Ascending aorta (tissue), 2 donors: ENCODE data around the gene COL1A1. TPM values are rescaled to one million over a fixed set of nuclear protein-coding genes. Genes with fewer than 3 reads are reported as not detected.

Experiments
- DNase-seq, 2 donors: peaks; one replicate each; pipeline ENCODE4 v3.0.0-alpha.2; 2019; ENCODE audit warnings: low spot score in 2 of 2
- H3K27ac ChIP-seq, 2 donors: fragments of 200-600 bp; sonication (generic); one replicate each; pipeline ENCODE4 v1.5.1; 2016 to 2017; ENCODE audit warnings: mild to moderate bottlenecking in 1 of 2
- H3K27me3 ChIP-seq: fragments of 200-600 bp; sonication (generic); one replicate; pipeline ENCODE4 v1.5.1; 2017
- H3K36me3 ChIP-seq, 2 donors: fragments of 200-600 bp; sonication (generic); one replicate each; pipeline ENCODE4 v1.5.1; 2016
- H3K4me1 ChIP-seq, 2 donors: fragments of 200-600 bp; sonication (generic); one replicate each; pipeline ENCODE4 v1.5.1; 2016 to 2017; ENCODE audit warnings: mild to moderate bottlenecking in 1 of 2
- H3K4me3 ChIP-seq, 2 donors: fragments of 200-600 bp; sonication (generic); one replicate each; pipeline ENCODE4 v1.5.1; 2016 to 2017; ENCODE audit warnings: mild to moderate bottlenecking in 1 of 2
- H3K9me3 ChIP-seq, 2 donors: fragments of 200-600 bp; sonication (generic); one replicate each; pipeline ENCODE4 v1.5.1; 2016
- intact Hi-C: fragments of 100-400 bp; cut with DNase I; formaldehyde crosslinking; loops from one replicate; pipeline ENCODE4 v1.15.1; 2023
- total RNA-seq: library from RNA; depleted of rRNA; stranded (reverse); fragments of >200 nt; gene quantifications from one replicate; pipeline ENCODE4 v1.1.0, GENCODE V29; 2016
- TF ChIP-seq, protein P1 (sequence below), 3 experiments: fragments of 200-600 bp in 2 of 3; fragments of 450-650 bp in 1 of 3; sonication (generic) in 2 of 3; IDR thresholded peaks; one replicate each; pipeline ENCODE4 v1.5.1; 2016 to 2019; ENCODE audit warnings: antibody characterized with exemption in 3 of 3, mild to moderate bottlenecking in 1 of 3, moderate library complexity in 1 of 3

The COL1A1 gene
- total RNA-seq, 1 donor from 2014 or later: 547 TPM

DNA sequence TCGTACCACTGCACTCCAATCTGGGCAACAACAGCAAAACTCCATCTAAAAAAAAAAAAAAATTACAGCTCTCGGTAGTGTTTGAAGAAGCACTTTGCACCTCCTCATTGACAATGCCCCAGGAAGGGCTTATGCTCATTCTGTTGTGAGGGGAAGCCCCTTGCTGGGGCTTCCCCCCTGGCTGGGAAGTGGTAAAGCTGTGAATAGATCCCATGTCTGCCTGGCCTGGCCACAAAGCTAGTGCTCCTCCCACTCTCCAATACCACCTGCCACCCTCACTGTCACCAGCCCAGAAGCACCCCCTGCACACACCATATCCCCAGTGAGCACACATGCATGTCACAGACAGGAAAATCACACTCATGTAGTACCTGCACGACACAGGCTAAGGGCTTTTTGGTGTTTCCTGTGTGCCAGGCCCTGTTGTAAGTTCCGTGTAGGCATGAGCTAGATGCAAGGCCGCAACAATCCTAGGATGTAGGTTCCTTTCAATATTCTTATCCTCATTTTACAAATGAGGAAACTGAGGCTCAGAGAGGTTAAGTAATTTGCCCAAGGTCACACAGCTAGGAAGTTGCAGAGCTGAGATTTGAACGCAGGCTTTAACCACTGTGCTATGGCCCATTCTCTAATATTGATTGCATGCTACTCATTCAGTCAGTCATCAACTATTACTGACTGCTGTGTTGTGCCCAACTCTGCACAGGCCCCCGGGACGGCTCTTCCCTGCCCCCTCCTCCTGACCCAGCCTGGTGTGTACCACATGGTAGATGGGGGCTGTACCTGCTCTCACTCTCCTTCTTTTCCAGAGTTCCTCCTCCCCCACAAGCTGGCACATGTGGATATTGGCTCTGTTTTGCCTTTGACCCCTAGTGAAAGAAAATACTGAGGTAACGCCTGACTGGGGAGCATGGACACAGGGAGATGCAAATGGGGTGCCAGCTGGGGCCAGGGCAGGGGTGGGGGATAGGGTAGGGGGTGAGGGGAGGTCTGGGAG lies 11.9 kb upstream of the COL1A1 start:
- H3K27ac ChIP-seq: peak overlapping the region; percentile 16 to 90
- no peaks in the 10 kb centered on the region for H3K36me3 ChIP-seq
- TF ChIP-seq, protein P1, sequence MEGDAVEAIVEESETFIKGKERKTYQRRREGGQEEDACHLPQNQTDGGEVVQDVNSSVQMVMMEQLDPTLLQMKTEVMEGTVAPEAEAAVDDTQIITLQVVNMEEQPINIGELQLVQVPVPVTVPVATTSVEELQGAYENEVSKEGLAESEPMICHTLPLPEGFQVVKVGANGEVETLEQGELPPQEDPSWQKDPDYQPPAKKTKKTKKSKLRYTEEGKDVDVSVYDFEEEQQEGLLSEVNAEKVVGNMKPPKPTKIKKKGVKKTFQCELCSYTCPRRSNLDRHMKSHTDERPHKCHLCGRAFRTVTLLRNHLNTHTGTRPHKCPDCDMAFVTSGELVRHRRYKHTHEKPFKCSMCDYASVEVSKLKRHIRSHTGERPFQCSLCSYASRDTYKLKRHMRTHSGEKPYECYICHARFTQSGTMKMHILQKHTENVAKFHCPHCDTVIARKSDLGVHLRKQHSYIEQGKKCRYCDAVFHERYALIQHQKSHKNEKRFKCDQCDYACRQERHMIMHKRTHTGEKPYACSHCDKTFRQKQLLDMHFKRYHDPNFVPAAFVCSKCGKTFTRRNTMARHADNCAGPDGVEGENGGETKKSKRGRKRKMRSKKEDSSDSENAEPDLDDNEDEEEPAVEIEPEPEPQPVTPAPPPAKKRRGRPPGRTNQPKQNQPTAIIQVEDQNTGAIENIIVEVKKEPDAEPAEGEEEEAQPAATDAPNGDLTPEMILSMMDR (IDR thresholded peaks at IDR 0.05): no peak
- H3K9me3 ChIP-seq: no peaks in the 10 kb centered on the region
- H3K4me3 ChIP-seq: no peak overlapping the region
- DNase-seq: peak in 1 of 2 donors; percentile 49
- H3K27me3 ChIP-seq: no peaks in the 10 kb centered on the region
- H3K4me1 ChIP-seq: peaks cover 20 to 41% of the 10 kb centered on the region in 2 donors
- intact Hi-C loops: no loop called here

DNA sequence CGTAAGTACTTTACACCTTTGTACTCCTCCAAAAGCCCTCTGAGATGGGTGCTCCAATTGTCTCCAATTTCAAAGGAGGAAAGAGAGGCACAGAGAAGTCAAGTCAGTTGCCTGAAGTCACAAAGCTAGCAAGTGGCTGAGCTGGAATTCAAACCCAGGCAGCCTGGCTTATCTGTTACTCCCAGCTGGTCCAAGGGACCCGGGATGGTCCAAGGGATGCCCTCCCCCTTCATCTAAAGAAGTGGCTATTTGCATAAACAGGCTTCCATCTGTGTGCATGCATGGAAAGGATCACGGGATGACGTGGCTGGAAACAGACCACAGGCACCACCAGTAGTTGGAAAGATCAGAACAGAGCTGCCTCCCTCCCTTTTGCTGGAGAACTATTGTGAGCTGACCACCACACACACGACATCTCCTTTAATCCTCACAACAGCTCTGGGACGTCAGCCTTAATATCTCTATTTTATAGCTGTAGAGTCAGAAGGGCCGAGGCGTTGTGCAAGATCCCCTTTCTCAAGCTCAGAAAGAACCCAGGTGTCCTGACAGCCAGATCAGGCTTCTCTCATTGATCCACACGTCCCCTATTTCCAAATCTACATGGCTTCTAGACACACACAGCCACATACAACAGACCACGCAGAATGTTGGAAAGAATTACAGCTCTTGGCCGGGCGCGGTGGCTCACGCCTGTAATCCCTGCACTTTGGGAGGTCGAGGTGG lies 10.9 kb upstream of the COL1A1 start:
- peaks cover 20 to 34% of the 10 kb centered on the region in 2 donors for H3K4me1 ChIP-seq
- peak overlapping the region; percentile 95 to 96 for H3K27ac ChIP-seq
- intact Hi-C loops: no loop called here
- H3K4me3 ChIP-seq: no peak overlapping the region
- no peaks in the 10 kb centered on the region for H3K36me3 ChIP-seq
- no peaks in the 10 kb centered on the region for H3K27me3 ChIP-seq
- TF ChIP-seq, protein P1 (IDR thresholded peaks at IDR 0.05): no peak
- peak in 1 of 2 donors; percentile 63 for DNase-seq
- H3K9me3 ChIP-seq: no peaks in the 10 kb centered on the region

DNA sequence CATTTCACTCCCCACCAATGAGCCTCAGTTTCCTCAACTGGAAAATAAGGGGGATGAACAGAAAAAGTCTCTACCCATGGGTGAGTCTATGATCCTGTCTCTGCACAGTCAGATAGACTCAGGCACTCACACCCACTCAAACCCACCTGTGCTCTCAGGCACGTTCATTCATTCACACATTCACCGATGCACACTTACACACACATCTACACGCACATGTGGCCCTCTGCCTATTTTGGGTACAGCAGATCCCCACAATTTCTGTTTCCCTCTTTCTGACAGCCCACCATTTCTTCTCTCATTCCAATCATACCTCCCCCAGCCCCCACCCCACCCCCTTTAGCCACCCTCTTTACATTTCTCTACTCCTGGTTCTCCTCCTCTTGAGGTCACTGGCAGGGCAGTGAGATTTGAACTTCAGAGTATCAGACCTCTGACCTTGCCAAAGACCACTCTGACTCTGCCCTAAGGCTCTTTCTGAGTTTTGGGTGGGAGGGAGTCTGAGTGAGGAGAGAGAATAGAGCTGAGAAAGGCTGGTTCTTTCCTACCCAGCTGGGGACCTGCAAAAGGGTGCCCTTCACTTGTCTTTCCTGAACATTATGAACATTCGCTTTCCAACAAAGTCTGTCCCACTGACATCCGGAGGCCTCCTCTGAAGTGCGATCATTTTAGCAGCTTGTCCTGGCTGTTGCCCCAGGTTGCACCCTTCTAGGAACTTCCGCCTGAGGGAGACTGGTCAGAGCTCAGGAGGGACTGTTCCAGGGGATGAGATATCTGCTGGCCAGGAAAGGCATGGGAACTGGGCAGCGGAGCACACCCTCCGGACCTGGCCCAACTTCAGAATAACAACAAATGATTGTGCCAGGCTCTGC lies 10.1 kb upstream of the COL1A1 start:
- intact Hi-C loops: no loop called here
- peak in 1 of 2 donors; percentile 77 for DNase-seq

DNA sequence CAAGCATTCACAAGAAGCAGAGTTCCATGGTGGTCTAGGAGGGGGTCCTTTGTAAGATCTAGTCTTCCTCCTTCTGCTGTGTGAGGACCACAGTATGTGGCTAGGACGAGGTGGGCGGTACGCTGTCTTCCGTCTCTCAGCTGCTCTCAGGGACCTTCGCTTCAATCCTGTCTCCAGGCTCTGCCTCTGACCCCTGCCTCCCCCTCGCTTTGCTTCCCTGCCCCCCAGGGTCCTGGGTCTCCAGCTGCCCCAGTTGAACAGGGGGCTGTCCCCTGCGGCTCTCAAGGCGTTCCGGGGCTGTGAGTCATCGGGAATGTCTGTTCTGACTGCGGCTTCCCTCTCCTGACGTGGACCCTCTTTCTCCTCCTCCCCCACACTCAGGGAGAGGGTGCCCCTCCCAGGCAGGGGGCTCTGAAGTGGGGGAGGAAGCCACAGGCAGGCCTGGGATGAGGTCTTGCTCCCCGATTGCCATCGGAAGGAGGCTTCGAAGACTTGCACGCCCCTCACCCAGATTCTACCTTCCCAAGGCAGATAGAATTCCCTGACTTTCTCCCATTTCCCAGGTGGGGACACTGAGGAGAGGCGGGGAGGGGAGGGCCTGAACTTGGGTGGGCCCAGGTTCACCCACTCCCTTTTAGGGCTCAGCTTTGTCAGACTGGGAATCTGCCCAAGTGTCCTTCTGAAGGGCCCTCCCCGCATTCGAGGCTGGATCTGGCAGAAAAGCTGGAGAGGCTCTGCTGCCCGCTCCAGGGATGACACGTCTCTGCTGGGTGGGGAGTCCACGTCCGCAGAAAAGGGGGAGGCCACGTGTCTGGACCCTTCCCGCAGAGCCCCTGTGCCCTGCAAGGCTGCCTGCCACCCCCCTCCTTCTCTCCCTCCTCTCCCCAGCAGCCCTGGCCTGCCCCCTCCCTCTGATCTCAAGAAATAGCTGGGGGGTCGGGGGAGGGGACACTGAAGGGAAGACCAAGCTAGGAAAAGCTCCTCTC lies 9.1 kb upstream of the COL1A1 start:
- H3K4me1 ChIP-seq: peaks cover 20 to 39% of the 10 kb centered on the region in 2 donors
- peak in 1 of 2 donors; percentile 92 for DNase-seq
- H3K36me3 ChIP-seq: no peaks in the 10 kb centered on the region
- intact Hi-C loops: loop anchor here (1.0 kb wide), 1 partner anchor 9 kb away; no protein-coding TSS in a partner anchor
- no peaks in the 10 kb centered on the region for H3K9me3 ChIP-seq
- peak overlapping the region; percentile 95 to 96 for H3K27ac ChIP-seq
- peak overlapping the region in 1 of 2 donors; percentile 46 for H3K4me3 ChIP-seq
- no peaks in the 10 kb centered on the region for H3K27me3 ChIP-seq
- TF ChIP-seq, protein P1 (IDR thresholded peaks at IDR 0.05): no peak

More for the DNA sequence above, 10.1 kb upstream of the COL1A1 start:
- H3K4me3 ChIP-seq: no peak overlapping the region
- H3K27ac ChIP-seq: peak overlapping the region; percentile 95 to 96
- no peaks in the 10 kb centered on the region for H3K27me3 ChIP-seq
- no peaks in the 10 kb centered on the region for H3K36me3 ChIP-seq
- no peaks in the 10 kb centered on the region for H3K9me3 ChIP-seq
- H3K4me1 ChIP-seq: peaks cover 20 to 39% of the 10 kb centered on the region in 2 donors
- TF ChIP-seq, protein P1 (IDR thresholded peaks at IDR 0.05): no peak
